Inflammatory macrophage treated with lipopolysaccharide for 4 hours (primary cell): Measurements from ENCODE around the gene MINDY1.

Experiments
- DNase-seq: peaks from one replicate; pipeline ENCODE4 v3.0.0-alpha.2; 2020

The MINDY1 gene

GRCh38 chr1:150981805-150982712, 24.6 kb downstream of the MINDY1 start, which contains the start of gene ANXA9:
TSS of gene ANXA9 (plus strand) at chr1:150982292. CDS start at chr1:150983106, 814 bp downstream.
- DNase-seq, result no peak

DNA sequence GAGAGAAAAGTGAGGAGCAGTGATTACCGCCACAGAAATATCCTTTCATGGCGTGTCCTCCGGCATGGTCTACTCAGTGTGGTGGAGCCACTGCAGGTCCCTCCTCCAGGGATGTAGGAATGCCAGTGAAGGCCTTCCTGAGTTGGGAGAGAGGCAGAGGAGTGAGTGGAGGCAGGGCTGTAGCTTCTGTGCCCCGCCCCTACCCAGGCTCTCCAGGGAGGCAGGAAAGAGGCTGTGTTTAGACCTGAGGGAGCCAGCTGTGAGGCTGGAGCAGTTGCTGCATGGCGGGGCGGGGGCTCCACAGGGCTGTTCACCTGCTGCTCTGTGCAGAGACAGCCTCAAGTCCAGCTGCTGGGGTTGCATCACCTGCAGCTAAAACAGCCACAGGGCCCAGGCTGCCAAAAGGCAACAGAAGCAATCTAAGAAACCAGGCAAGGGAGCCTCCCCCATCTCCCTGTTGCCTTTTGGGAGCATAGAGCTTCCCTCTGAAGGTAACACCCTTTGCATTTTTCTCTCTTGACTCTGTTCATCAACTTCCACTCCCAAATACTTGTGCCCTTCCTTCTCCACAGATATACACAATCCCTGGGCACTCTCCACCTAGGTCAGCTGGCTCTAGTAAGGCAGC, 25.4 kb downstream of the MINDY1 start:
- no peak for DNase-seq

DNA sequence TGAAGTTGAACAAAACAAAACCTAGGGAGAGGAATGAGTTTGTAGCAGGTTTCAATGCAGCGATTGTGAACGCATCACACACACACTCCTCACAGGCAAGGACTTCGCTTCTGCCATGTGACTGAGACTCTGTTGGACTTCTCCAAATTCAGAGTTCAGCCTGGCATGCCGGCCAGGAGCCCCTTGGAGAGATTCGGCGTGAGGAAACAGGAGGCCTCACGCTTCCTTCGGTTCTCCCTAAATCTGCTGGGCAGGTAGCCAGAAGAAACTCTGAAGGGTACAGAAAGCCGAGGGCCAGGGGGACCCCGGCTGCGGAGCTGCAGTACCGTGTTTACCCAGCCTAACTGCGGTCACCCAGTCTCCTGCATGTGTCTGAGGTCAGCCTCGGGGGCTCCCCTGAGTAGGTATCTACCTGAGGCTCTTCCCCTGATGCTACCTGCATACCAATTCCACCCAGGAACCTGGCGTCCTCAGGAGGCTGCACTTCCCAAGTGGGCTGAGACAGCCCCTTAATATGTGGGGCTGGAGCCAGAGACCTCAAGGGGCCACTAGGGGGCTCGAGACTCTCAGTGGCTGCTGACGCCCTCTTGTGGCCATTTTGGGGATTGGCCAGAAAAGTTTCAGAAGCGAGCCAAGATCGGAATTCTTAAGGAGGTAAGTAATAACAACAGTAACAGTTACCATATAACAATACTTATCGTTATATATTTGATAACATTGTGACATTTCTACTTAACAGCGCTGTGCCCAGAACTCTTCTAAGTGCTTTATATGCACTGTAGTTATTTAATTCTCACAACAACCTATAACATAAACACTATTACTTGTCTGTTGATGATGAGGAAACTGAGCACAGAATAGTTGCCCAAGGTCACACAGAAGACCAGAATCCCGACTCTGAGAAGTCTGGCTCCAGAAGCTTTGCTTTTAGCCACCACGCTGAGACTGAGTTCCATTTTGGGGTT, 27.3 kb downstream of the MINDY1 start:
- peak; percentile 87 for DNase-seq

DNA sequence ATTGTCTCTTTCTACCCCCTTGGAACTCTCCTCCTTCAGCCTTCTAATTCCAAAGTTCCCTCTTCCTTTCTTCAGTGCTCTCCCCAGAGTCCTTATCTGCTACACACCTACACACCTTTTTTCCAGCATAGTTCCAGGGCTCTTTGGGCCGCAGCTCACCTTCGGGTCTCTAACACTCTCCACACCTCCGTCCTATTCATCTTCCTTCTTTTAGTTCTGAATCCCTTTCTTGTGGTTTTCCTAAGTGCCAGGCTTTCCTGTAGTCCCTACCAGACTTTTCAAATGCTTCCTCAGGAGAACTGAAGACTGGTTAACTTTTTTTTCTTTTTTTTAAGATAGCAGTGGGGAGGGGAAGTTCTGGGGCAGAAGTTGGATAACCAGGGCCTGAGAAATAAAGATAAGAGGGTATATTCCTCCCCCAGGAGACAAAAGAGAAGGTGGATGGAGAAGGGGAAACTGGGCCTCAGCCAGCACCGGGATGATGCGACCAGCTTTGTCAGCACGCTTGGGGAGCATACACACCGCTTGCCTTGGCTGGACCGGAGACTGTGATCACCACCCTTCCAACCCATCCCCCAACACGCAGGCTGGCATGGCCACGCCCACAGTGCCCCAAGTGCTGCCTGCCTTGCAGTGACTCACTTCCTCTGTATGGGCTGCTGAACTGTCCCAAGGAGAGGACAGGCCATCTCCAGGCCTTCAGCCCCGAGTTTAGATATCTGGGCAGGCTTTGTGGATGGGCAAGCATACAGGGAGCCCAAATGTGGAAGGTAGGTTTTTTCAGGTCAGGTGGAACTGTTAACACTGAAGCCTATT, 29.6 kb downstream of the MINDY1 start:
- DNase-seq, result peak; percentile 94

DNA sequence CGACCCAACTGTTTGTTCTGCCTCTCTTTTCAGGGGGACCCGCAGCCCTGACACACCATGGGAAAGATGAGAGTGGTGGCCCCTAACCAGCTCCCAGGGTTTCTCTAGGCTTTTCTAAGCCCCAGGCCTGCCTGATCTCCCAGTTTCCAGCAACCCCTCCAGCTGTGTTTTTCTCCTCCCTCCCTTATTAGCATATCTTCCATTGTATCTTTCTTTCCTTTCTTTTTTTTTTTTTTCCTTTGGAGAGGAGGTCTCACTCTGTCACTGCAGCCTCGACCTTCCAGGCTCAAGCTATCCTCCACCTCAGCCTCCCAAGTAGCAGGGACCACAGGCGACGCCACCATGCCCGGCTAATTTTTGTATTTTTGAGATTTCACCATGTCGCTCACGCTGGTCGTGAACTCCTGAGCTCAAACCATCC, 30.3 kb downstream of the MINDY1 start:
- DNase-seq, result no peak

DNA sequence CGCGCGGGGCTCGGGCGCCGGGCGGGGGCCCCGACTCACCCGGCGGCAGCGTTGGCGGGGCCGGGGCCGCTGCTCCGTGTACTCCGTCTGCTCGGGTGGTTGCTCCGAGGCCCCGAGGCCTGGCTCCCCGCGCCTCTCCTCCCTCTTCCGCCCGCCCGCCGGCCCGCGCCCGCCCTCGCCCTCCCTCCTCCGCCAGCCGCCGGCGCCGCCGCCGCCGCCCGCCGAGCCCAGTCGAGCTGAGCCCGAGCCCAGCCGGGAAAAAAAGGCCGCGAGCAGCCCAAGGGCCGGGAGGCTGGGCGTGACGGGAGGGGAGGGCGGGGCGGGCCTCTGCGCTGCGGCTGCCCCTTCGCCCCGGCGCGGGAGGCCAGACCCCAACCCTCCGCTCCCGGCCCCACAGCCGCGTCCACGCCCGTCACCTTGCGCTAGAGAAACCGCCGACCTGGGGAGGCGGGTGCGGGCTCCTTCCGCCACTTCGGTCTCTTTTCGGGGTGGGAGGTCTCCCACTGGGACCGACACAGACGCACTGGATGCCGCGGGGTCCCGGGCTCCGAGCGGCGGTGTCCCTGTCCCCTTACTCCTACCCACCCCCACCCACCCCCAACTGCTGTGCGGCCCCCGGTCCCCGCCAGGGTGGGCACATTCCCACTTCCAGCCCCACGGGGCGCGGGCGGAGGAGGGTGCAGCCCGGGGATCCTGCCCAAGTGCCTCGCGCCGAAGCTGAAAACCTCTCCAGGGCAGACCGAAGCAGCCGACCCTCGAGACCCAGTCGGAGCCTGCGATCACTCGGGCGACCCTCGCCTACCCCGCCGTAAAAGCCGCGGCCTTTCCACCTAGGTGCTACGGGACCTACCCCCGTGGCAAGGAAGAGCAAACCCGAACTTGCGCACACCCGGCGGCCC, 31.9 kb downstream of the MINDY1 start, which contains the start of gene CERS2:
Gene CERS2 (minus strand): TSS at position 256 of the 899 bp plus-strand sequence. CDS start 5,745 bp downstream, outside the sequence.
- peak; percentile 64 for DNase-seq

- peak; percentile 25 for DNase-seq
Measured at GRCh38 chr1:150973836-150974579, 32.7 kb downstream of the MINDY1 start.

GRCh38 chr1:150973258-150973835, 33.4 kb downstream of the MINDY1 start:
- no peak for DNase-seq

DNA sequence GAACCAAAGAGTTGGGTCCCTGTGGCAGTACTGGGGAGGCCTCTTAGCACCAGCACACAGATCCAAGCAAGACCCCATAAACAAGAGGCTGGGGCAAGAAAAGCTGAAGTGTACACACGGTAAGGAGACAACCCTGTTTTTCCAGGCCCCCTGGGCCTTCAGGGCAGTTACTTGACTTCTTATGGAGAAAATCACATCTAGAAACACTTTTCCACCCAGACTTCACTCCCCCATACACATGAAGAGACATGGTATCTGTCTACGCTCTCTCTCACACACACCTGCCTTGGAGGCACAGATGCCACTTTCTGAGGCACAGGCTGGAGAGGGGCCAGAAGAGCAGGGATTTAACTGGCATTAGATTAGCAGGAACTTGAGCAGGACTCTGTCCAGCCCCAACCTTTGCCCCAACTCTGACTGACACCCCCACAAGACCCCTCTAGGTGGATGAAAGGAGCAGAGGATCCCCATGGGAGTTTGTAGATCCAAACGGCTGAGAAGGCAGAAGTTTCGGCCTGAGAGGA, 34.2 kb downstream of the MINDY1 start:
- DNase-seq, result no peak

DNA sequence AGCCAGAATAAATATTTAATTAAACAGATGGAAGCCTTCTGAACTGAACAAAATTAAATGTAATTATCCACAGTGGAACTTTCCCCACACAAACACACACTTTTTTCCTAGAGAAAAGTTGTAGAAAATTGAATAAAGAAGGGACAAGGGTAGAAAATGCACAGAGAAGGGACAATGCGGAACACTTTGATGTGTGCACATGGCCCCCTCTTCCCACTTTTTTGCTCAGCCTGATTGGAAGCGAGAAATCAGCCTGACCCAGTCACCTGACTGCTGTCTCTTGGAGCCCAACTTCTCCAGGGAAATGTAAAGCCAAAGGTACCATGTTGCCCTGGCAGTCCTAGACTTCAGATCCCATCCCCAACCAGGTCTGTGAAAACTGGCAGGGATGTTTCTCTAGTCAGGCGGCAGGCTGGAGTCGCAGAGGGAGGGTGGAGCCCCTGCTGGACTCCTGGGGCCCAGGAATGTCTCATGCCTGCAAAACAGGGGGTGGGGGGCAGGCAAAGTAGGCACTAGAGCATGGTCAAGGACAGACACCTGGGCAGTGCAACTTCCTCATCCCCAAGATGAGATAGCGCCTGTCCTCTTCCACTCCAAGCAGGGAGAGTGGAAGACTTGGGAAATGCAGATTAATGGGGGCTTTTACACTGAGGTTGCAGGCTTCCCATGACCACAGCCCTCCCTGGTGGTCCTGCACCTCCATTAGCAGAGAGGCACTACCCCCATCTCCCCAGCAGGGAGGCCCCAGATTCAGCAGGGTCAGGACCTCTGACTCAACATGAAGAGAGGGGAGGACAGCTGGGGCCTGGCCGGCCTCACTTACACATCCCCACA, 34.9 kb downstream of the MINDY1 start:
- DNase-seq, result no peak

GRCh38 chr1:150970808-150971582, 35.7 kb downstream of the MINDY1 start:
- peak; percentile 50 for DNase-seq

DNA sequence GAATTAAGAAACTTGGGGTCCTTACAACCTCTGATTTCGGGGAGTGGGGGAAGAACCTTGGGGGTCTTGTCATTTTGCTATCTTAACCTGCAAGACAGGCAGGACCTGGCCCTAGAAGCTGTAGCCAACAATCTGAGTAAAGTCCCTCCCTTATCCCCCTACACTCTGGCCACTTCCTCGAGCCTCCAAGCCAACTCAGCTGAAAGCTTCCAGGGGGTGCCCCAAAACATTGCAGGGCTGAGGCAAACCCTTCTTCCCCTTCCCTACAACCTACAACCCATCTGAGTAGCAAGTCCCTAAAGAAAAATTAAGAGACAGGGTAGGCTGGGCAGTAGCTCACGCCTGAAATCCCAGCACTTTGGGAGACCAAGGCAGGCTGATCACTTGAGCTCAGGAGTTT, 37.1 kb downstream of the MINDY1 start:
- no peak for DNase-seq

- no peak for DNase-seq
Measured at GRCh38 chr1:150968491-150968890, 38.2 kb downstream of the MINDY1 start.

DNA sequence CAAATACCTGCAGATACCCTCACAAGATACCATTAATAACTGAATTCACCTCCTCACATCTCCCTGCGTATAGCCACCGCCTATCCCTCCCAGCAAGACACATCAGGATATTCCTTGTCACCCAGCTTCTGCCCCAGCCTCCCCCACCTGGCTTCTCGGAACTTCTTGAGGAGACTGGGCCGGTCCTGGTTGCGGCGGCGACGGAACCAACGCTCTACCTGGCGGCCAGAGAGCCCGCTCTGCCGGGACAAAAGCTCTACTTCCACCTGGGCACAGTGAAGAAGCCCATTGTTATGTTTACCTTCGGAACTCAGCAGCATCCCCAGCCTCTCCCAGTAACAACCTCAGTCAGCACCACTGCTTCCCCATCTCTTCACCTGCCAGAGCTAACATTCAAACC, 38.8 kb downstream of the MINDY1 start:
- DNase-seq, result no peak

- DNase-seq, result no peak
Measured at GRCh38 chr1:150966011-150966410, 40.7 kb downstream of the MINDY1 start.

- no peak for DNase-seq
Measured at GRCh38 chr1:150965605-150966004, 41.1 kb downstream of the MINDY1 start.

DNA sequence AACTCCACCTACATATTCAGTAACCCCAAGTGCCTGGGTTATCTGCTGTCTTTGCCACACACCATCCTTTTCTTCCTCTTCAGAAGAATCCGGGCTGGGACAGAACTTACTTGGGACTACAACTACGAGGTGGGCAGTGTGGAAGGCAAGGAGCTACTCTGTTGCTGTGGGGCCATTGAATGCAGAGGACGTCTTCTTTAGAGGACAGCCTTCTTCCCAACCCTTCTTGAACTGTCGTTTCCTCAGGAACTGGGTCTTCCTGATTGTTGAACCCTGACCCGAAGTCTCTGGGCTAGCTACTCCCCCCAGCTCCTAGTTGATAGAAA, 42.6 kb downstream of the MINDY1 start:
- DNase-seq, result no peak
